ENCODE results near the gene NELFB. TPM values are rescaled to one million over a fixed set of nuclear protein-coding genes. Genes with fewer than 3 reads are reported as not detected.

The NELFB gene
- polyA plus RNA-seq, 3 donors, result 17.3 to 44.2 (median 18.8) TPM

- Histone ChIP-seq H2AFZ (ENCODE audit: insufficient read depth, low read depth, low read length, poor library complexity, severe bottlenecking) (no peak overlapping the region), H3K4me1 (ENCODE audit: control insufficient read depth in 1 of 2, insufficient read depth in 2 of 2, low read length in 2 of 2) (peaks cover 33 to 45% of the 10 kb centered on the region in 2 donors), H3K27ac (ENCODE audit: low read depth in 1 of 2, low read length in 2 of 2) (no peak overlapping the region), H3K9me3 (replicated peaks in 1 of 2; ENCODE audit: control insufficient read depth in 1 of 2, insufficient read depth in 1 of 2, low read length in 2 of 2) (peaks cover 0 to 3% of the 10 kb centered on the region in 2 donors), H4K20me1 (ENCODE audit: insufficient read depth, low read length) (no peaks in the 10 kb centered on the region), H3K4me3 (replicated peaks in 1 of 3; ENCODE audit: low read depth in 2 of 3, low read length in 3 of 3) (no peak overlapping the region), H3K27me3 (ENCODE audit: control insufficient read depth in 2 of 2, insufficient read depth in 2 of 2, low read length in 2 of 2) (peaks cover 18 to 61% of the 10 kb centered on the region in 2 donors), H3K4me2 (replicated peaks; ENCODE audit: extremely low read depth, low read length, poor library complexity, severe bottlenecking) (no peak overlapping the region), H3K79me2 (ENCODE audit: insufficient read depth, low read length) (no peaks in the 10 kb centered on the region), H3K36me3 (replicated peaks in 1 of 2; ENCODE audit: control insufficient read depth in 1 of 2, insufficient read depth in 2 of 2, low read length in 2 of 2) (no peaks in the 10 kb centered on the region), H3K9ac (ENCODE audit: insufficient read depth, low read length, poor library complexity, severe bottlenecking) (peak overlapping the region; percentile 21)
- Mint-ChIP-seq H3K9me3 (peaks cover 0 to 5% (median 4%) of the 10 kb centered on the region in 7 donors), H3K36me3 (peaks cover 0 to 1% of the 10 kb centered on the region in 2 donors), H3K27ac (no peak overlapping the region), H3K4me3 (peak overlapping the region in 1 of 2 donors; percentile 72), H3K27me3 (ENCODE audit: low read depth in 3 of 3) (peaks cover 50 to 78% (median 58%) of the 10 kb centered on the region in 3 donors), H3K4me1 (peaks cover 20% of the 10 kb centered on the region)
- no peak for DNase-seq
- TF ChIP-seq CTCF (IDR thresholded peaks at IDR 0.05), result no peak
- 61% methylated on average over 2 of the region's 8 CpGs for WGBS (ENCODE audit: insufficient coverage)
- intact Hi-C loops (cut with micrococcal nuclease), result loop anchor here in 1 of 2 donors (5.0 kb wide), 1 partner anchor 102 kb away; no protein-coding TSS in a partner anchor
Measured at GRCh38 chr9:137305798-137306065, 50.6 kb downstream of the NELFB start.

DNA sequence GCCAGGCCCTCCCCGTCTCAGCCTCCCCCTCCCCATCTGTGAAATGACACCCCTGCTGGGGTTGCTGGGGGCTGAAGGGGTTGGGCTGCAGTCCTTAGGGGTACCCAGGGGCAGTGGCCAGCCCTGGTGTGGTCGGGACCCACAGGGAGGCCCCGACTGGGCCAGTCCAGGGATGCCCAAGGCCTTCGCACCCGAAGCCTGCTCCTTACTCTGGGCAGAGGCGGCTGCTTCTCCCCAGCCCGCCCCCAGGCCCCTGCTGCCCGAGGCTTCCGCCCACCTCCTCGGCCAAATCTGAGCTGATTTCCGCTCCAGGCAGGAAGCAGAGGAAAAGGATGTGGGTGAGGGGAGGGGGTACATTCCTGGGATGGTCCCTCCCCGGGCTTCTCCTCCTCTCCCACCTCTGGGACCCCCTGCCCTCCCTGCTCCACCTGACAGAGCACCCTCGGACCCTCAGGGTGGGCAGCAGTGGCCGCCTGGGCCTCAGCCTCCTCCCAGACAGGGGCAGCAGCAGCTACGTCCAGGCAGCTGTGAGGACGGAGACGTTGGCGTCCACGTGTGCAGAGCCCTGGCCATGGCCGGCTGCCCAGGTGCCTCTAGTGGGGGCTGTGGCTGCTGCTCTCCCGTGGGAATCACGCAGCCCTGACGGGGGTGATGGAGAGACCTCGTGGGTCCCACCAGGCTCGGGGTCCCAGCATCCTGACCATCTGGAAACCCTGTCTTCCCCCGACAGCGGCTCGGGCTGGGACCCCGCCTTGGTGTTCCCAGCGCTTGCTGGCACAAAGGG, 51.1 kb downstream of the NELFB start:
- peaks cover 32 to 40% of the 10 kb centered on the region in 2 donors for H3K4me1 ChIP-seq (ENCODE audit: control insufficient read depth in 1 of 2, insufficient read depth in 2 of 2, low read length in 2 of 2)
- TF ChIP-seq CTCF (IDR thresholded peaks at IDR 0.05), result no peak
- H3K9ac ChIP-seq (ENCODE audit: insufficient read depth, low read length, poor library complexity, severe bottlenecking), result peak overlapping the region; percentile 21
- no peaks in the 10 kb centered on the region for H4K20me1 ChIP-seq (ENCODE audit: insufficient read depth, low read length)
- no peaks in the 10 kb centered on the region for H3K36me3 Mint-ChIP-seq
- H3K27ac Mint-ChIP-seq, result no peak overlapping the region
- no peaks in the 10 kb centered on the region for H3K36me3 ChIP-seq (replicated peaks in 1 of 2; ENCODE audit: control insufficient read depth in 1 of 2, insufficient read depth in 2 of 2, low read length in 2 of 2)
- H3K4me3 ChIP-seq (replicated peaks in 1 of 3; ENCODE audit: low read depth in 2 of 3, low read length in 3 of 3), result no peak overlapping the region
- peak overlapping the region in 1 of 2 donors; percentile 77 for H3K4me3 Mint-ChIP-seq
- H2AFZ ChIP-seq (ENCODE audit: insufficient read depth, low read depth, low read length, poor library complexity, severe bottlenecking), result no peak overlapping the region
- H3K9me3 Mint-ChIP-seq, result peaks cover 0 to 5% (median 2%) of the 10 kb centered on the region in 7 donors
- H3K9me3 ChIP-seq (replicated peaks in 1 of 2; ENCODE audit: control insufficient read depth in 1 of 2, insufficient read depth in 1 of 2, low read length in 2 of 2), result peaks cover 0 to 3% of the 10 kb centered on the region in 2 donors
- H3K27me3 Mint-ChIP-seq (ENCODE audit: low read depth in 3 of 3), result peaks cover 49 to 73% (median 55%) of the 10 kb centered on the region in 3 donors
- WGBS (ENCODE audit: insufficient coverage), result 16% methylated on average over 23 of the region's 30 CpGs
- H3K27ac ChIP-seq (ENCODE audit: low read depth in 1 of 2, low read length in 2 of 2), result no peak overlapping the region
- H3K4me2 ChIP-seq (replicated peaks; ENCODE audit: extremely low read depth, low read length, poor library complexity, severe bottlenecking), result no peak overlapping the region
- peaks cover 16 to 57% of the 10 kb centered on the region in 2 donors for H3K27me3 ChIP-seq (ENCODE audit: control insufficient read depth in 2 of 2, insufficient read depth in 2 of 2, low read length in 2 of 2)
- peaks cover 18% of the 10 kb centered on the region for H3K4me1 Mint-ChIP-seq
- intact Hi-C loops (cut with micrococcal nuclease), result loop anchor here in 1 of 2 donors (5.0 kb wide), 1 partner anchor 101 kb away; no protein-coding TSS in a partner anchor
- no peaks in the 10 kb centered on the region for H3K79me2 ChIP-seq (ENCODE audit: insufficient read depth, low read length)
- DNase-seq, result no peak
